ENCODE data around the gene ISOC1. TPM values are rescaled to one million over a fixed set of nuclear protein-coding genes. Genes with fewer than 3 reads are reported as not detected.

Gene ISOC1
- total and polyA plus RNA-seq, 10 of the 15 experiments (the other 5 are each of a cell fraction or from before 2014, with no cell fraction given): 12.6 to 61.8 (median 29.9) TPM

- TF ChIP-seq USF2 (IDR thresholded peaks at IDR 0.05; ENCODE audit: borderline replicate concordance, low read depth, low read length): no peak
These were observed 67.3 kb downstream of the ISOC1 start (continued) for GRCh38 chr5:129161830-129162229.

Small RNAs within 50 kb of the gene (microRNA-seq; reads per million reads assigned to microRNA genes)
- gene MIR4633: not detected

Small RNAs within 50 kb of the gene (small RNA-seq; reads per million reads assigned to genes)
- not detected for gene MIR4633

Other genes with a start within 250 kb of the ISOC1 start
- not detected in 2 replicates for gene SLC27A6, start 129.3 kb upstream of the ISOC1 start, total RNA-seq (2014; rRNA removed)
- not detected in 2 replicates for gene SLC27A6, start 129.3 kb upstream of the ISOC1 start, total RNA-seq (2014; rRNA removed; fragmentation: Illumina TruSeq; extraction: Trizol)
- gene SLC27A6, start 129.3 kb upstream of the ISOC1 start, total RNA-seq (2021): not detected in 2 replicates
- gene SLC27A6, start 129.3 kb upstream of the ISOC1 start, polyA plus RNA-seq (2011; rRNA removed): not detected in 2 replicates
- not detected in 2 replicates for gene SLC27A6, start 129.3 kb upstream of the ISOC1 start, polyA plus RNA-seq (2014; fragmentation: Illumina TruSeq; extraction: Trizol)
- not detected for gene SLC27A6, start 129.3 kb upstream of the ISOC1 start, polyA plus RNA-seq (2014; fragmentation: Nextera tagmentation; extraction: Ambion mirVana)
- not detected in 2 replicates for gene SLC27A6, start 129.3 kb upstream of the ISOC1 start, polyA plus RNA-seq (2014; rRNA removed)
- not detected for gene SLC27A6, start 129.3 kb upstream of the ISOC1 start, polyA plus RNA-seq (2016; fragmentation: Nextera tagmentation; extraction: Ambion mirVana)